HG03575 (cell line): ENCODE results near the gene MTCL1.
"Not testable (repeated sequence)": the region's sequence is repeated elsewhere in the genome, so short reads cannot be mapped to it uniquely, and the experiment has no call there.

ENCODE experiments used
- ATAC-seq: cut with Tn5 transposase; IDR thresholded peaks from one replicate; pipeline ENCODE4 v1.9.1; 2021; ENCODE audit not compliant: unreplicated experiment, insufficient number of reproducible peaks, low FRiP score; ENCODE audit errors: extremely low read depth

The MTCL1 gene

DNA sequence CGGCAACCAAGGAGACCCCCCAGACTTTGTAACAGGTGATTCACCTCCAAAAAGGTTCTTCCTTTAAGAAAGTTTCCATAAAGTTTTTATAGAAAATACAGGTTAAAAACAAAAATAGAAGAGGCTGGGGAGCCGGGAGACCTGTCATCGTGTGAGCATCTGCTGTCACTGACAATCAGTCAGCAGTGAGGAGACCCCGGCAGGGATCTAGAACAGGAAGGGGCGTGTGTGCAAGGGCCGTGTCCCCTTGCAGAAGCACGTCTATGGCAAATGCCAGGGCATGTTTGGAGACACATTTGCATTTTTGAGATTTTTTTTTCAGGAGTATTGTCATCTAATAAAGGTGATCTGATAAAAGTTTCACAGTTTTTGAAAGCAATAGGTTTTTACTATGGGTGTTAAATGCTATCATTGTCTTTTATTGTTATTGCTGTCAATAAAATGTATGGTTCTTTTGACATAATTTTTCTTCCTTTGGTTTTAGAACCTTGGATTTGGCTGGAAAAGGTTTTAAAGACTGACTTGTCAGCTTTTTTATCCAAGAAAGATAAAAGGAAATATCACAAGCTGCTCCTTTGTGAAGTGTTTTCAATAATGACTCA lies 52.1 kb downstream of the MTCL1 start:
- ATAC-seq: no peak

DNA sequence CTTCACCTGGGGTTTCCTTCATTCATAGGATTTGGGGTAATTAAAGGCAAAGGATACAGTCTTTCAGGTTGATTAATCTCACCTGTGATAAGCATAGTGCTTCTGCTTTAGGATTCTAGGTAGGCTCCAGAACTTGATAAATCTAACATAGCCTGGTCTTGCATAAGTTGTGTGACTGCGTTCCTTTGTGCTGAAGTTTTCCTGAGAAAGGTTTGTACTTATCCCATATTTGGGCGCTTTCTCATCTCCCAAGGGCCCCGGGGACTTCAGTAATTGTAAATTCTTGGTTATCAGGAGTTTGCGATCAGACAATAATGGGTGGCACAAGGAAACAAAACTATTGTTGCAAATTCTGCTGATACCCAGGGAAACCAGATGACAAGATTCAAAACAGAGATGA lies 53.1 kb downstream of the MTCL1 start:
- ATAC-seq: no peak

DNA sequence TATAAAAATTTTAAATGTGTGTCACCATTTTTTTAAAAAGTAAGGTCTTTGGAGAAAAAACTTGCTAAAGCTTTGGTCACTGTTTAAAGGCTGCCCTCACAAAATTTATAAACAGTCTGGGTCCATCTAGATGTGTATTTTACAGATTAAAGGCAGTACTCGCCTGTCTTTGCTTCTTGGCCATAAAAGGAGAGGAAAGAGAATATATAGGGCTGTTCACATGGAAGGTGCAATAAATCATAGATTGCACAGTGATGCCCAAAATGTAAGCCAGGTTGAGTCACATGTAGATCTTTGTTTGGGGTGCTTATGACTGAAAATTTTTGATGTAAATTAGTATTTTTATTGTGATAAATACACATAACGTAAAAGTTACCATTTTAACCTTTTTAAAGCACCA lies 55.6 kb downstream of the MTCL1 start:
- no peak for ATAC-seq

DNA sequence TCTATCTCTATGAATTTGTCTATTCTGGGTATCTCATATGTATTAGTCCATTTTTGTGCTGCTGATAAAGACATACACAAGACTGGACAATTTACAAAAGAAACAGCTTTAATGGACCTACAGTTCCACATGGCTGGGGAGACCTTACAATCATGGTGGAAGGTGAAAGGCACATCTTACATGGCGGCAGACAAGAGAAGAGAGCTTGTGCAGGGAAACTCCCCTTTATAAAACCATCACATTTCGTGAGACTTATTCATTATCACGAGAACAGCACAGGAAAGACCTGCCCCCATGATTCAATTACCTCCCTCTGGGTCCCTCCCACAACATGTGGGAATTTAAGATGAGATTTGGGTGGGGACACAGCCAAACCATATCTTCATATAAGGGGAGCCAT lies 56.2 kb downstream of the MTCL1 start:
- ATAC-seq: not testable (repeated sequence)

DNA sequence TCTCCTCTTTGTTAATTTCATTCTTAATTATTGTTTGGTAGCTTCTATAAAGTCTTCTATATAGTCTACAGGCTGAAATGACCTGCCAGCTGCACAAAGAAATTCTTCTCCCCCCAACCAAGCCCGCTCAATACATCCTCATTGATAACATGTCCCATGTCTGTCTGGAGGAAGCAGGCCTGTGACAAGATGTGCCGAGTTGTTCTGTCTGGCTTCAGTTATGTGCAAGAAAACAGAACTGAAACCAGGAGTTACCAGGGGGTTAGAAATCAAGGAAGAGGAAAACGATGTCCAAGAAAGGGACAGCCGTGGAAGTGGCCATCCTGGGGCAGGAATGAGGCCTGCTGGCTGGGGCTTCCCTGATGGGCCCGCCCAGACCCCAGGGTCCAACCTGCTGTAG lies 57.6 kb downstream of the MTCL1 start:
- ATAC-seq: no peak

DNA sequence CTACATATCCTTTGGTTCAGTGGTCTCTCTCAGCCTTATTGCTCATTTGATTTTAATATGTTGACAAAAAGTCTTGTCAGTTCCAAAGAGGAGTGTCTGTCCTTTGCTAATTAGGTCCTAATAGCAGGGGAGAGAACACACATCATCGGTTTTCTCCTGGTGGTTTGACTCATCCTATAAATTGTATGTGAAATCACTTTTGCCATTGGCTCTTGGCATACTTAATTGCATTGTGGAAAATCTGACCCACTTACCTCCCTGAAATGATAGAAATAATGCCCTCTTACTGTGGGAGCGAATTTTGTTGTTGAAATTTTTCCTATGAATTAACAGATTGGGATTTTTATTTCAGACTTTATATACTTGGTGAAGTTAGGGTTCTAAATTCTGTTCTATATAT lies 58.3 kb downstream of the MTCL1 start:
- ATAC-seq: no peak

DNA sequence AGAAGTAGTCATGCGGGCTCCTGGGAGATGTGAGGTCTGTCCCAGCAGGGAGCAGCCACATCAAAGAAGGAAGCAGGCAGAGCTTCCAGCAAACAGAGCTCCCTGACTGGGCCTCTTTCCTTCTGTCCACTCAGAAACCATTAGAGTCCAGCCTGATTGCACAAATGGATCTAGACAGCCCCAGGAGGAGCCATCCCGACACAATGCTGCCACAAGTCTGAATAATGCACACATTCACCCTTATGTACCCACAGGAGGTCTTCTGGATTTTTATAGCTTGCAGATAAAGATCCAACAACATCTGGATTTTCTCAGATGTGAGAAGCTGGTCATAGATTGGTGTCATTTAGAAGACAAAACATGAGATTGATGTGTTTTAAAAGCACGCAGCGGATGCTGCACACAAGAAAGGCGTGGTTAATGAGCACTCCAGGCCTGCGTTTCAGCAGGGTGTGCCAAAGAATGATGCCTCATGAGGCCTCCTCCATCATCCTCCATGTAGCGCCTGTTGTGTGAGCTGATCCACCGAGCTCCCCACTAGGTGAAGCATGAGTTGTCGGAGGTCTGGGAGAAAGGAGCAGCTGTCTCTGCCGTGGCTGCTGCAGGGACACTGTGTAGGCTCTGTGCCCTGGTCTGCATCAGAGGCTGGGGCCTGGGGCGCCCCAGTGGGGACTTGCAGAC lies 60.6 kb downstream of the MTCL1 start:
- no peak for ATAC-seq

DNA sequence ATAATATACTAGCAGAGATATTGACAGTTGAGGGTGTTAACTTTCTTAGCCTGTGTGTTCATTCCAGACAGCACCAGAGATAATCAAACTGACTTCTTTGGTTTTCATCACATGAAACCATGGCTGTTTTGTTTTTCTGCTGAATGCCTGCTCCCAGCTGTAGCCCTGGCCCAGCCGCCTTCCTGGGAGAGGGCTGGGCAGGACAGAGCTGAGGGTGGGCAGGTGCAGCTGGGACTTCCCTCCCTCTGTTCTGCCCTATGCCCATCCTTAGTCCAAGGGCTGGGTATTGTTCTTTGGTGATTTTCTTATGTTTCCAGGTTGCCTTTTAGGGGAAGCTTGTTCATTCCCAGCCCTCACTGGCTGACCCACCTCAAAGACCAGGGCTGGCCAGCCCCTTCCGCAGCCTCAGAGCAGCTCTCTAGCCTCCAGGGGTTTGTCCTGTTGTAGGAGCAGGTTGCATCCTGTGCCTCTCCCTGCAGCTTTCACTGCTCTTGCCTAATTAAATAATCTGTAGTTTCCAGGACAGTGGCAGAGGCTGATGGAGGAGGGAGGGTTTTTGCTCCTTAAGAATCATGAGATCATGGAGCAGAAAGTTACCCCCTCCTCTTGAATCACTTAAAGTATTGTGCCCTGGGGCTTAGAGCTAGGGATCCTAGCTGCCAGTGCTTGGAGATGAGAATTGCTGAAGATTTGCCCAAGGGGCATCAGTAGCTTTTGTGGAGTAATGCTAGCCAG lies 61.4 kb downstream of the MTCL1 start:
- no peak for ATAC-seq

DNA sequence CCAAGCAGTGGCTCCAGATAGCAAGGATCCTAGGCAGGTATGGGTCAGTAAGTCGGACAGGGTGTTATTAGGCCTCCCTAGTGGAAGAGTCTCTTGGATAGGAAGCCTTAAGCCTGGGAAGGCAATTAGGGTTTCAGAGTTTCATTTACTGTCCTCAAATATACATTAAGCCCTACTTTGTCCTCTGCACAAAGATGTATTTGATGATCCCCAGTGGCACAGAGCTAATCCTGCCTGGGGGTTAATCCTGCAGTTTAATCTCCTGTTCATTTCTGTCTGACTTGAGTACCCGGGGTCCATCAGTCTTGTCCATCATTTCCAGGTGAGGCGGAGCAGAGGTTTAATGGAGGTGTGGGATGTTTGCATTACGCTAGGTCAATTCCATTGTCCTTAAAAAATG lies 62.0 kb downstream of the MTCL1 start:
- no peak for ATAC-seq

DNA sequence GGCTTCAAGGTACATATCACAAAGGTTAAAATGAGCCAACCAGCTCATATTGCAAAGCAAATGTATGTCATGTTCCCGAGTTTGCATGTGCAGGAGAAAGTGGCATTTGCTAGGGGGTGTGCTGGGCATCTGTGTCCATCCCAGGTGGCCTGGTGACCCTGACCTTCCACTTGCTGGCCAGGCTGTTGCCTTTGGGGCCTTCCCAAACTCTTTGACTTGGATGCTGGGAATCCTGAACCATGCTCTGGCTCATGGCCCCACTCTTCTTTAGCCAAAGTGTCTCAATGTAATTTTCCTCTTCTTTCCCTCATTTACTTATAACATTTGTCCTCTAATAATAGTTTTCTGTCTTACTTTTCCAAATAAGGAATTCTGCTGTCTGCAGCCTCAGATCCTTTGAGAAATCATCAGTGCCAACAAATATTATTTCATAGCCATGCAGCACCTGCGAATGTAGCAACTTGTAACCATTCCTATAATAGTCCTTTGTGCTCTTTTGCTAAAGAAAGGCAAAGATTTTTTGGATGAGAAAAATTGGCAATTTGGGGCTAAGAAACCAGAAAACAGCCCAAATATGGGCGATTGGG lies 64.2 kb downstream of the MTCL1 start:
- ATAC-seq: no peak

DNA sequence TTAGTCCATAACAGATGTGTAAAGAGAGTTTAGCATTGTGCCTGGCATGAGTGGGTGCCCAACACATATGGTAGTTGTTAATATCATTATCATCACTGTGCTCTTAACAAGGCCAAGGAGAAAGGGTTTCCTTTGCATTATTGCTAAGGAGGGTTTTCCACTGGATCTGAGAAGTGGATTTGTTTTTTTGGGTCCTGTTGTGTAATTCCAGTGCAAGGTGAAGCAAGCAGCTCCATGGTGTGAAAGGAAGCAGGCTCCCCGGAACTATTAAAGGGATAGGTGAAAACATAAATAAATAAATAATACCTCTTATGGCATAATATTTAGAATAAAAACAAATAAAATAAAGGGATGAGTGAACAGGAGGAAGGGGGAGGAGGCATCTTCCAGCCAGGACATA lies 65.3 kb downstream of the MTCL1 start:
- ATAC-seq: no peak

DNA sequence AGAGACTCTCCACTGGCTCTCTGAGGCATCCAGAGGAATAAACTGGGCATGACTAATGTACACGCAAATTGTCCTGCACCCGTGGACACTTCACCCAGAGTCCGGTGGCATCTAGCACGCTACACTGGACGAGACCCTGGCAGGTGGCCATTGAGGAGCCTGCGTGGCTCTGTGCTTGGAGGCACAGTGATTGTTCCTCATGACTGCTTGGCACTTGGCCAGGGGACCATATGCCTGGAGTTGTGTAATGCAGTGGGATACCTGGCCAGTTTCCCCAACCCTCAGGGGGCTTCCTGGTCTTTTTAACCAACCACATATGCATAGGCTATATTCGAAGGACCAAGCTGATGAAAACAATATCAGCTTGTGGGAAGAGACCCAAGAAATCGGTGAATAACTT lies 66.6 kb downstream of the MTCL1 start:
- no peak for ATAC-seq

DNA sequence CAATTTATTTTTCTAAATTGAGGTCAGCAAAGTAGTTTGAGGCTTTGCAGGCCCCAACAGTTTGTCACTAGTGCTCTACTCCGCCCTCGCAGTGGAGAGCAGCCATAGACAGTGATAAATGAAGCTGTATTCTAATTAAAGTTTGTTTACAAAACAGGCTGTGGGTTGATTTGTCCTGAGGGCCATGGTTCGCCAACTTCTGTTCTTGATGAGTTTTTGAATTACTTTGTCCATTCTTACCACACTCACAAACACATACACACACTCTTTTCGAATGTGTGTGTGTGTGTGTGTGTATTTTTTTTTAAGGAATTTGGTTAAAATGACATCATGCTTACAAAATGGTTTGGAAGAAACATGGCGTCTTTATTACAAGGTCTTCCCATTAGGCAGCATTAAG lies 68.6 kb downstream of the MTCL1 start:
- ATAC-seq: no peak

DNA sequence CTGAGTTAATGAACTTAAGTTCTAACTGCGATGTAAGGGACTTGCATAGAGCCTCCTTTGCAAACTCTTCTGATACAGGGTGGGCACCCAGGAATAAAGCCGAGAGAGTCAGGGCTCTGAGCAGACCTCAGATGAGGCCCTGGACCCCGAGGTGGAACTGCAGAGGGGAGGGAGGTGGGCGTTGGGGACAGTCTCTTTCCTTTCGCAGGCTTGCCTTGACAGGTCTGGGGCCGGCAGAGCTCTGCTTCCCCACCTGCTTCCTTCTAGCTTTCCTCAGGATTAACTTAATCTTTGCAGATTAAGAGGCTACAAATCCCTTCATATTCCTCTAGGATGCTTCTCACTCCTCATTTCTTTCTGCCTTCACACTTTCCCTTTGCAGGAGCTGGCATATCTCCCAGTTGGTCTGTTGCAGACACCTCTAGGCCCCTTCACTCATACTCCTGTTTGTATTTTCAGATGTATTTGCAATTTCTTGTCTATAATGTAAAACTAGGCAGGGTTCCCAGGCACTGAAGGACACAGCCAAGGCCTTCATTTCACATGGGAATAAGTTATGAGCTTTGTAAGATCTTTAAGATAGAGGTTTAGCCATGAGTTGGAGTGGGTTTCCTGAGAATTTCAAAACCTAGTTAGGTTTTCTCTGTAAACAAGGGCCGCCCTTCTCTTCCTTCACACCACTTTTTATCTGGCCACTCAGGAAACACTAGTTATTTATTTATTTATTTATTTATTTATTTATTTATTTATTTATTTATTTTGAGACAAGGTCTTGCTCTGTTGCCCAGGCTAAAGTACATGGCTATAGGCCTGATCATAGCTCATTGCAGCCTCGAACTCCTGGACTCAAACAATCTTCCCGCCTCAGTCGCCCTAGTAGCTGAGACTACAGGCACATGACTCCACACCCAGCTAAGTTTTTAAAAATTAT lies 70.9 kb downstream of the MTCL1 start:
- ATAC-seq: no peak

DNA sequence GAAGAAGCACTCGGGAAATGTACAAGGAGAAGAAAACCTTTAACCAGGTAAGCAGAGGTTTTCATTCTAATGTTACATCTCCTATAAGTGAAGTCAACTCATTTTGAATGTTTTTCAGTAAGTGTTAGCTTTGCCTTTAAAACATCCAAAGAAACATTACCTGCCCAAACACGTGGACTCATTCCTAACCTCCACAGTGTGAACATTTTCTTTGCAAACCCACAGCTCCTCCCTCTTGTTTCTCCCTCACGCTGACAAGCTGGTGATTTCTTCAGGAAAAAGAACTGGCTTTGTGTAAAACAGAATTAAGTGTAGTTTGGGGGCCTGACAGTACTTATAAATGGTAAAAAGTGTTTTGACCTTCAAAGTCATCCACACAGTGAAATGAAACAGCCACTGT lies 72.5 kb downstream of the MTCL1 start:
- ATAC-seq: no peak

DNA sequence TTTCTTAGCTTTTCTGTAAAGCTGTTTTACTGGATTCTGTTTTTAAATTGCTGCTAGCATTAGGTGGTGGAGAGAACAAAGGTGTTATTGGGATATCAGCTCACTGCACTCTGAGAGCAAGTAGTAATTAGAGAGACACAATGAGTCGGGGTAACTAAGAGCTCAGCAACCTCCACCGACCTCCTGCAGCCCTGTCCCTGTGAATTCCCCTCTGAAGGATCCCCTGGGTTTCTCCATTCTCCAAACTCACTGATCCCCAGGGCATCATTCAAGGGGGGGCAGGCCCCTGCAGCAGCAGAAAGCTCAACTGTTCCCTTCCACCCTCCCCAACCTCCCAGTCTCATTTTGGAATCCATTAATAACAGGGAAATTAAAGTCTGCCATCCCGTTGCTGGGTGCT lies 73.0 kb downstream of the MTCL1 start:
- ATAC-seq: no peak

DNA sequence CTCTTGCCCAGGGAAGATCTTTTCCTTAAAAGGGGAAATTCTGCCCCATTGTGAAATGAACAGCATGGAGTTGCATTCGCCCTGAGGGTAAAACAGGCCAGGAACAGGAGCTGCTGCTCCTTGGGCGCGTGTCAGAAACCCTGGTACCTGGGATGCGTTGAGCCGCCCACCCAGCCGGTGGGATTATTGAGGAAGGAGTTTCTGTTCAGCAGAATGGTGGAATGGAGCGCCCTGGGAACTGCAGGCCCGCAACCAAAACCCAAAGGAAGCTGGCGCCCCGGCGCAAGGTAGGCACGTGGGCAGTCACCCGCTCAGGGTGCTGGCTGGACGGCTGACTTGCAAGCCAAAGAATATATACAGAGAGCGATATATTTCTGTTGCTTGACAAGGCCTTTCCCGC lies 73.5 kb downstream of the MTCL1 start:
- ATAC-seq: no peak

DNA sequence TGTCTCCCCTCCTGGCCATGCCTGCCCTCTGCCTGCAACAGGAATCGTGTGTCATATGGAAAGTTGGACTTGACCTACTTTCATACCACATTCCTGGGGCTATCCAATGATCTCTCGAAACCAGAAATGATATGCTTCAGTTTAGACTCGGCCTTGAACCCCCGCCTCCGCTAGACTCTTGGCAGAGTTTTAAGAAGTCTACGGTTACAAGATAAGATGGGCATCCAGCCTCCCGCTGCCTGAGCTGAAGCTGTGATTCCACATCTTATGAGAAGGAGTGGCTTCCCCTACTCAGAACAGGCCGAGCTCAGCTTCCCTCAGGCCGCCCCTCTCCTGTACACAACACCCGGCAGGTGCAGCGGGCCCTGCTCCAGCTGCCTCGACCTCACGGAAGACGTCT lies 73.9 kb downstream of the MTCL1 start:
- no peak for ATAC-seq

DNA sequence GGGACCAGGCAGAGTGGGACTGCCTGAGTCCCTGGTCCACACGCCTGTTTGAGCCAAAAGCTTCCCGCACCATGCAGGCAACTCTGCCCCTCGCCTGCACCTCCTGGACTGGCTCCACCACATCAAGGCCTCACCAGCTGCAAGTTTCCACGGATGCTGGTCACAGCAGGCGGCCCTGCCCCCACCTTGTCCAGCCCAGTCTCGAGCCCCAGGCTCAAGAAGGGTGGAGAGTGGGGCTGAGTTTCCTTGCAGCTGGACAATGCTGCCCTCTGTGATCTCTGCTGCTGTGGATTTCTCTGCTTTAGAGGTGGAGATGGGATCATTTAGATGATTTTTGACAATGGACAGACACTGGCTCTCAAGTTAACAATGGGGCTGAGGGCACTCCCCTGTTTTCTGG lies 74.9 kb downstream of the MTCL1 start:
- ATAC-seq: no peak
